Cardiac fibroblast (primary cell): ENCODE results near the gene TSPAN9.
A peak's percentile ranks its signal among the peaks of the same experiment; 100 is the strongest.
"Not testable (repeated sequence)": the region's sequence is repeated elsewhere in the genome, so short reads cannot be mapped to it uniquely, and the experiment has no call there.

Source experiments
- DNase-seq, 2 donors: peaks; one replicate each; pipeline versions ENCODE4 v3.0.0 to v3.0.0-alpha.2; 2010; ENCODE audit warnings: low read depth in 2 of 2
- H3K4me3 ChIP-seq, 2 donors: replicated peaks in 1 of 2; 1 replicate in 1 of 2; 2 replicates in 1 of 2; pipeline ENCODE4 v1.5.1; 2011; ENCODE audit warnings: low read depth in 2 of 2, low read length in 2 of 2, mild to moderate bottlenecking in 2 of 2, moderate library complexity in 1 of 2
- CTCF ChIP-seq: IDR thresholded peaks from one replicate; pipeline ENCODE4 v1.5.1; 2011; ENCODE audit warnings: low read depth, mild to moderate bottlenecking, low read length, inconsistent platforms

Gene TSPAN9

GRCh38 chr12:3065300-3065699 is 11.9 kb upstream of the TSPAN9 start:
- TF ChIP-seq CTCF = no peak
- H3K4me3 ChIP-seq = no peak overlapping the region
- no peak for DNase-seq

GRCh38 chr12:3065846-3066245 is 11.3 kb upstream of the TSPAN9 start:
- not testable (repeated sequence) for H3K4me3 ChIP-seq, DNase-seq

- no peak for DNase-seq
- no peak for TF ChIP-seq CTCF
- H3K4me3 ChIP-seq = no peak overlapping the region
Observed at GRCh38 chr12:3069714-3070113, 7.5 kb upstream of the TSPAN9 start.

- H3K4me3 ChIP-seq = no peak overlapping the region
- DNase-seq = no peak
- TF ChIP-seq CTCF = no peak
Observed at GRCh38 chr12:3071107-3071506, 6.1 kb upstream of the TSPAN9 start.

GRCh38 chr12:3071710-3072109 is 5.5 kb upstream of the TSPAN9 start:
- no peak for TF ChIP-seq CTCF
- no peak for DNase-seq
- H3K4me3 ChIP-seq = no peak overlapping the region

- TF ChIP-seq CTCF = peak; percentile 98
Observed at GRCh38 chr12:3073438-3074250, 3.5 kb upstream of the TSPAN9 start.

GRCh38 chr12:3075315-3075714 is 1.9 kb upstream of the TSPAN9 start:
- no peak for DNase-seq
- no peak overlapping the region for H3K4me3 ChIP-seq
- TF ChIP-seq CTCF = no peak

More at GRCh38 chr12:3073438-3074250, 3.5 kb upstream of the TSPAN9 start:
- H3K4me3 ChIP-seq = no peak overlapping the region
- DNase-seq = peak; percentile 91 to 92
